ENCODE measurements around the gene PTGS1.
"Not testable (repeated sequence)": the region's sequence is repeated elsewhere in the genome, so short reads cannot be mapped to it uniquely, and the experiment has no call there.

Gene PTGS1

GRCh38 chr9:122370869-122371755, at the start of gene PTGS1:
TSS of gene PTGS1 (plus strand) at chr9:122371024. CDS start at chr9:122371085, 61 bp downstream.
- peak; percentile 74 for DNase-seq (ENCODE audit: low spot score)

GRCh38 chr9:122322553-122322952, 48.3 kb upstream of the PTGS1 start:
- no peak for DNase-seq (ENCODE audit: low spot score)

- not testable (repeated sequence) for DNase-seq (ENCODE audit: low spot score)
These were observed 46.2 kb upstream of the PTGS1 start for GRCh38 chr9:122324665-122325064.

- DNase-seq (ENCODE audit: low spot score): no peak
These were observed 45.7 kb upstream of the PTGS1 start for GRCh38 chr9:122325124-122325523.

- DNase-seq (ENCODE audit: low spot score): no peak
These were observed 43.6 kb upstream of the PTGS1 start for GRCh38 chr9:122327175-122327574.

- no peak for DNase-seq (ENCODE audit: low spot score)
These were observed 41.2 kb upstream of the PTGS1 start for GRCh38 chr9:122329597-122329996.

- DNase-seq (ENCODE audit: low spot score): not testable (repeated sequence)
These were observed 40.4 kb upstream of the PTGS1 start for GRCh38 chr9:122330466-122330865.

GRCh38 chr9:122331523-122331927, 39.3 kb upstream of the PTGS1 start:
- DNase-seq (ENCODE audit: low spot score): no peak

- DNase-seq (ENCODE audit: low spot score): no peak
These were observed 38.7 kb upstream of the PTGS1 start for GRCh38 chr9:122332083-122332482.

GRCh38 chr9:122332644-122333043, 38.2 kb upstream of the PTGS1 start:
- no peak for DNase-seq (ENCODE audit: low spot score)

- DNase-seq (ENCODE audit: low spot score): no peak
These were observed 37.5 kb upstream of the PTGS1 start for GRCh38 chr9:122333169-122333808.

- DNase-seq (ENCODE audit: low spot score): no peak
These were observed 35.9 kb upstream of the PTGS1 start for GRCh38 chr9:122334916-122335315.

- no peak for DNase-seq (ENCODE audit: low spot score)
These were observed 34.6 kb upstream of the PTGS1 start for GRCh38 chr9:122336189-122336588.

- no peak for DNase-seq (ENCODE audit: low spot score)
These were observed 33.8 kb upstream of the PTGS1 start for GRCh38 chr9:122336866-122337555.

GRCh38 chr9:122337556-122337929, 33.3 kb upstream of the PTGS1 start:
- no peak for DNase-seq (ENCODE audit: low spot score)

GRCh38 chr9:122338536-122338935, 32.3 kb upstream of the PTGS1 start:
- no peak for DNase-seq (ENCODE audit: low spot score)

GRCh38 chr9:122338994-122339393, 31.8 kb upstream of the PTGS1 start:
- DNase-seq (ENCODE audit: low spot score): no peak

GRCh38 chr9:122339579-122339978, 31.2 kb upstream of the PTGS1 start:
- DNase-seq (ENCODE audit: low spot score): no peak

- no peak for DNase-seq (ENCODE audit: low spot score)
These were observed 30.7 kb upstream of the PTGS1 start for GRCh38 chr9:122340161-122340560.

- DNase-seq (ENCODE audit: low spot score): no peak
These were observed 28.3 kb upstream of the PTGS1 start for GRCh38 chr9:122342323-122343050.

GRCh38 chr9:122346478-122347347, 24.1 kb upstream of the PTGS1 start:
- no peak for DNase-seq (ENCODE audit: low spot score)

All from hepatic stellate cell (primary cell).